ENCODE data around the gene RDH13.
"Not testable (repeated sequence)": the region's sequence is repeated elsewhere in the genome, so short reads cannot be mapped to it uniquely, and the experiment has no call there.

Gene RDH13

DNA sequence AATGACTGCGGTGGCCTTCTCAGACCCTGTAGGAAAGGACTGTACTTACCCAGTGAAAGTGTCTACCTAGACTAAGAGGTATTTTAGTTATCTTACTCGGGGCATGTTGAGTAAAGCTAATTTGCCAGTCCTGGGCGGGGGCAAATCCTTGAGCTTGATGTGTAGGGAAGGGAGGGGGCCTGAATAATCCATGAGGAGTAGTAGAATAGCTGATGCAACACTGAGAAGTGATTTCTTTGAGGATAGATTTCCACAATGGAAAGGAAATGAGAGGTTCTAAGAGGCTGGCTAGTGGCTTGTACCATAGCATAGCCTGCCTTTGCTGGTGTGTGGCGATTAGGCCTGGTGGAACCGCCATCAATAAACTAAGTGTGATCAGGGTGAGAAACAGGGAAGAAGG, 54.8 kb downstream of the RDH13 start:
- H3K9ac ChIP-seq (ENCODE audit: low read depth, low read length, poor library complexity); H3K27ac ChIP-seq (replicated peaks; ENCODE audit: low read length); H2BK120ac ChIP-seq (ENCODE audit: low read depth, low read length); H3K18ac ChIP-seq (ENCODE audit: low read length); H3K23ac ChIP-seq (ENCODE audit: low read depth, low read length, poor library complexity); H3K36me3 ChIP-seq (replicated peaks in 1 of 2; ENCODE audit: control insufficient read depth in 2 of 2, insufficient read depth in 2 of 2, low read length in 2 of 2); H3K4ac ChIP-seq (ENCODE audit: low read length); H3K14ac ChIP-seq (ENCODE audit: low read length); H2AK5ac ChIP-seq (ENCODE audit: low read depth, low read length); H2BK5ac ChIP-seq (ENCODE audit: low read length); H3K27me3 ChIP-seq (ENCODE audit: control insufficient read depth in 3 of 3, insufficient read depth in 3 of 3, low read depth in 1 of 3, low read length in 3 of 3); H2BK15ac ChIP-seq (ENCODE audit: low read length); H3K79me1 ChIP-seq (ENCODE audit: low read depth, low read length); H2BK12ac ChIP-seq (ENCODE audit: low read length); H4K8ac ChIP-seq (ENCODE audit: low read depth, low read length); H3K9me3 ChIP-seq (replicated peaks in 1 of 2; ENCODE audit: control insufficient read depth in 2 of 2, insufficient read depth in 1 of 2, low read depth in 1 of 2, low read length in 2 of 2); DNase-seq (ENCODE audit: low spot score); H4K91ac ChIP-seq (ENCODE audit: low read depth, low read length, poor library complexity); H3K4me2 ChIP-seq (ENCODE audit: insufficient read depth, low read length, poor library complexity, severe bottlenecking); H3K4me1 ChIP-seq (ENCODE audit: control insufficient read depth in 2 of 2, insufficient read depth in 1 of 2, low read depth in 1 of 2, low read length in 2 of 2); H2AFZ ChIP-seq (ENCODE audit: low read length); H3K4me3 ChIP-seq (ENCODE audit: low read length in 2 of 2): not testable (repeated sequence)
- no CpG with 5 or more reads among the region's 5 CpGs for WGBS, 2 donors (ENCODE audit: extremely low coverage in 2 of 2, insufficient read length in 2 of 2, insufficient replicate concordance in 1 of 2)

DNA sequence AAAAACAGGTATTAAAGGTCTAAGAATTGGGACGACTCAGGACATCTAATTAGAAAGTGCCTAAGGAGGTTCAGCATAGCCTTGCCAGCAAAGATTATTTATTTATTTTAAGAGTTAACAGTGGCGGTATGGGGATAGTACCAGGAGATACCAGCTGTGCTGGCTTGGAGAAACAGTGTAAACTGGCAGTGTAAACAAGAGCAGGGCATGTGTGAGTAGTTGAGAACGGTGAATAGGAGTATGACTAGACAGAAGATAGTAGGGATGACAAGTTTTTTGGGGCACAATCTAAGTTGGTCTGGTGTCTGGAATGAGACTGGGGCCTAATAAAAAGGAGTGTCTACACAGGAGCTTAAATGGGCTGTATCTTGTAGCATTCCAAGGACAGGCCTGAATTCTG, 55.4 kb downstream of the RDH13 start:
- H2BK5ac ChIP-seq (ENCODE audit: low read length); H2BK12ac ChIP-seq (ENCODE audit: low read length); H3K27ac ChIP-seq (replicated peaks; ENCODE audit: low read length); H3K18ac ChIP-seq (ENCODE audit: low read length); H3K9me3 ChIP-seq (replicated peaks in 1 of 2; ENCODE audit: control insufficient read depth in 2 of 2, insufficient read depth in 1 of 2, low read depth in 1 of 2, low read length in 2 of 2); H2AFZ ChIP-seq (ENCODE audit: low read length); H4K91ac ChIP-seq (ENCODE audit: low read depth, low read length, poor library complexity); H3K79me1 ChIP-seq (ENCODE audit: low read depth, low read length); H2BK15ac ChIP-seq (ENCODE audit: low read length); H2BK120ac ChIP-seq (ENCODE audit: low read depth, low read length); H3K4me2 ChIP-seq (ENCODE audit: insufficient read depth, low read length, poor library complexity, severe bottlenecking); H3K14ac ChIP-seq (ENCODE audit: low read length); H4K8ac ChIP-seq (ENCODE audit: low read depth, low read length); H3K9ac ChIP-seq (ENCODE audit: low read depth, low read length, poor library complexity); H2AK5ac ChIP-seq (ENCODE audit: low read depth, low read length); H3K4ac ChIP-seq (ENCODE audit: low read length); DNase-seq (ENCODE audit: low spot score); H3K4me1 ChIP-seq (ENCODE audit: control insufficient read depth in 2 of 2, insufficient read depth in 1 of 2, low read depth in 1 of 2, low read length in 2 of 2); H3K36me3 ChIP-seq (replicated peaks in 1 of 2; ENCODE audit: control insufficient read depth in 2 of 2, insufficient read depth in 2 of 2, low read length in 2 of 2); H3K27me3 ChIP-seq (ENCODE audit: control insufficient read depth in 3 of 3, insufficient read depth in 3 of 3, low read depth in 1 of 3, low read length in 3 of 3); H3K23ac ChIP-seq (ENCODE audit: low read depth, low read length, poor library complexity): not testable (repeated sequence)
- WGBS, 2 donors (ENCODE audit: extremely low coverage in 2 of 2, insufficient read length in 2 of 2, insufficient replicate concordance in 1 of 2), result no CpG with 5 or more reads among the region's 3 CpGs
- peak overlapping the region in 1 of 2 donors; percentile 78 for H3K4me3 ChIP-seq (ENCODE audit: low read length in 2 of 2)

DNA sequence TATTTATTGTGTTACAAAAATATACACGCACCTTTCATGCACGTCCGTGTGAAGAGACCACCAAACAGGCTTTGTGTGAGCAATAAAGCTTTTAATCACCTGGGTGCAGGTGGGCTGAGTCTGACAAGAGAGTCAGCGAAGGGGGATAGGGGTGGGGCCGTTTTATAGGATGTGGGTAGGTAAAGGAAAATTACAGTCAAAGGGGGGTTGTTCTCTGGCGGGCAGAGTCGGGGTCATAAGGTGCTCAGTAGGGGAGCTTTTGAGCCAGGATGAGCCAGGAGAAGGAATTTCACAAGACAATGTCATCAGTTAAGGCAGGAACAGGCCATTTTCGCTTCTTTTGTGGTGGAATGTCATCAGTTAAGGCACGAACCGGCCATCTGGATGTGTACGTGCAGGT, 56.2 kb downstream of the RDH13 start:
- not testable (repeated sequence) for H3K27ac ChIP-seq (replicated peaks; ENCODE audit: low read length); H2AK5ac ChIP-seq (ENCODE audit: low read depth, low read length)

DNA sequence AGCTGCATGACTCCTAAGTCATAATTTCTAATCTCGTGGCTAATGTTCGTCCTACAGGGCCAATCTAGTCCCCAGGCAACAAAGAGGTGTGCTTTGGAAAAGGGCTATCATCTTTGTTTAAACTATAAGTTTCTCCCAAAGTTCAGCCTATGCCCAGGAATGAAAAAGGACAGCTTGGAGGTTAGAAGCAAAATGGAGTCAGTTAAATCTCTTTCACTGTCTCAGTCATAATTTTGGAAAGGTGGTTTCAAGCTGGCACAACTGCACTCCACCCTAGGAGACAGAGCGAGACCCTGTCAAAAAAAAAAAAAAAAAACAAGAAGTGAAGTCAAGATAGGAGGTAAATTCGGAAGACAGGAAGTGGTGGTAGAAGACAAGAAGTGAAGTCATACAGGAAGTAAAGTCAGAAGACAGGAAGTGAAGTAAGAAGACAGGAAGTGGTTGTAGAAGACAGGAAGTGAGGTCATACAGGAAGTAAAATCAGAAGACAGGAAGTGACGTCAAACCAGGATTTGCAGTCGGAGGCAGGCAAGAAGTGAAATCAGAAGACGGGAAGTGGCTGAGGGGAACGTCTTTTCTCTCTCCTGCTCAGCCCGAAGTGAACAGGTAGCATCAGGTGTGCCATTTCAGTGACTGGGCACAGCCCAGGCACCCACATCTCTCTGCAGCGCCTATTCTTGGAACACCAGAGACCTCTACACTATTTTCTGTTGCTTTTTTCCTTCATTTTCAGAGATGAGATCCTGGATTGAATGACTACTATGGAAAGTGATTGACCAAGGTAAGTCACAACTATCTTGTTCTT, 57.1 kb downstream of the RDH13 start:
- peaks cover 4 to 7% of the 10 kb centered on the region in 2 donors for H3K9me3 ChIP-seq (replicated peaks in 1 of 2; ENCODE audit: control insufficient read depth in 2 of 2, insufficient read depth in 1 of 2, low read depth in 1 of 2, low read length in 2 of 2)
- H3K9ac ChIP-seq (ENCODE audit: low read depth, low read length, poor library complexity), result no peak overlapping the region
- DNase-seq (ENCODE audit: low spot score), result no peak
- H2BK5ac ChIP-seq (ENCODE audit: low read length), result no peak overlapping the region
- H3K4me3 ChIP-seq (ENCODE audit: low read length in 2 of 2), result peak overlapping the region in 1 of 2 donors; percentile 78
- H3K4me2 ChIP-seq (ENCODE audit: insufficient read depth, low read length, poor library complexity, severe bottlenecking), result no peak overlapping the region
- H2AFZ ChIP-seq (ENCODE audit: low read length), result peak overlapping the region; percentile 83
- no CpG with 5 or more reads among the region's 10 CpGs for WGBS, 2 donors (ENCODE audit: extremely low coverage in 2 of 2, insufficient read length in 2 of 2, insufficient replicate concordance in 1 of 2)
- H2AK5ac ChIP-seq (ENCODE audit: low read depth, low read length), result no peak overlapping the region
- no peaks in the 10 kb centered on the region for H3K36me3 ChIP-seq (replicated peaks in 1 of 2; ENCODE audit: control insufficient read depth in 2 of 2, insufficient read depth in 2 of 2, low read length in 2 of 2)
- H2BK12ac ChIP-seq (ENCODE audit: low read length), result no peak overlapping the region
- no peak overlapping the region for H3K27ac ChIP-seq (replicated peaks; ENCODE audit: low read length)
- H2BK120ac ChIP-seq (ENCODE audit: low read depth, low read length), result no peak overlapping the region
- peaks cover 0 to 3% of the 10 kb centered on the region in 2 donors for H3K4me1 ChIP-seq (ENCODE audit: control insufficient read depth in 2 of 2, insufficient read depth in 1 of 2, low read depth in 1 of 2, low read length in 2 of 2)
- no peak overlapping the region for H4K8ac ChIP-seq (ENCODE audit: low read depth, low read length)
- H2BK15ac ChIP-seq (ENCODE audit: low read length), result no peak overlapping the region
- H3K14ac ChIP-seq (ENCODE audit: low read length), result no peak overlapping the region
- no peak overlapping the region for H4K91ac ChIP-seq (ENCODE audit: low read depth, low read length, poor library complexity)
- no peak overlapping the region for H3K23ac ChIP-seq (ENCODE audit: low read depth, low read length, poor library complexity)
- no peaks in the 10 kb centered on the region for H3K79me1 ChIP-seq (ENCODE audit: low read depth, low read length)
- no peak overlapping the region for H3K4ac ChIP-seq (ENCODE audit: low read length)
- peaks cover 0 to 9% (median 0%) of the 10 kb centered on the region in 3 experiments for H3K27me3 ChIP-seq (ENCODE audit: control insufficient read depth in 3 of 3, insufficient read depth in 3 of 3, low read depth in 1 of 3, low read length in 3 of 3)
- no peak overlapping the region for H3K18ac ChIP-seq (ENCODE audit: low read length)

More for the DNA sequence above, 56.2 kb downstream of the RDH13 start:
- not testable (repeated sequence) for DNase-seq (ENCODE audit: low spot score); H2BK120ac ChIP-seq (ENCODE audit: low read depth, low read length); H3K18ac ChIP-seq (ENCODE audit: low read length); H2BK12ac ChIP-seq (ENCODE audit: low read length); H2AFZ ChIP-seq (ENCODE audit: low read length); H3K36me3 ChIP-seq (replicated peaks in 1 of 2; ENCODE audit: control insufficient read depth in 2 of 2, insufficient read depth in 2 of 2, low read length in 2 of 2); H3K4me2 ChIP-seq (ENCODE audit: insufficient read depth, low read length, poor library complexity, severe bottlenecking); H3K9me3 ChIP-seq (replicated peaks in 1 of 2; ENCODE audit: control insufficient read depth in 2 of 2, insufficient read depth in 1 of 2, low read depth in 1 of 2, low read length in 2 of 2); H3K14ac ChIP-seq (ENCODE audit: low read length); H3K4me1 ChIP-seq (ENCODE audit: control insufficient read depth in 2 of 2, insufficient read depth in 1 of 2, low read depth in 1 of 2, low read length in 2 of 2); H4K91ac ChIP-seq (ENCODE audit: low read depth, low read length, poor library complexity); H3K23ac ChIP-seq (ENCODE audit: low read depth, low read length, poor library complexity); H3K4ac ChIP-seq (ENCODE audit: low read length); H4K8ac ChIP-seq (ENCODE audit: low read depth, low read length); H3K9ac ChIP-seq (ENCODE audit: low read depth, low read length, poor library complexity); H3K79me1 ChIP-seq (ENCODE audit: low read depth, low read length); H3K27me3 ChIP-seq (ENCODE audit: control insufficient read depth in 3 of 3, insufficient read depth in 3 of 3, low read depth in 1 of 3, low read length in 3 of 3); H2BK15ac ChIP-seq (ENCODE audit: low read length); H2BK5ac ChIP-seq (ENCODE audit: low read length)
- WGBS, 2 donors (ENCODE audit: extremely low coverage in 2 of 2, insufficient read length in 2 of 2, insufficient replicate concordance in 1 of 2), result no CpG with 5 or more reads among the region's 11 CpGs
- peak overlapping the region in 1 of 2 donors; percentile 78 for H3K4me3 ChIP-seq (ENCODE audit: low read length in 2 of 2)
